OCI-LY3 (cell line): Measurements from ENCODE around the gene ABCC9.

Experiments
- H2AFZ ChIP-seq: fragments of 200-600, 300-600 bp; shearing (Covaris generic); 2 replicates; pipeline ENCODE4 v1.6.0; 2014; ENCODE audit warnings: antibody characterized with exemption, low read depth, low read length
- H3K27ac ChIP-seq: fragments of 200-600, 300-600 bp; sonication (generic); 2 replicates; pipeline ENCODE4 v1.5.1; 2014; ENCODE audit warnings: mild to moderate bottlenecking, low read length, moderate library complexity, mixed read lengths
- H3K27me3 ChIP-seq: fragments of 200-600, 300-600 bp; sonication (generic); 2 replicates; pipeline ENCODE4 v1.6.1; 2014; ENCODE audit warnings: low read depth, low read length, mixed read lengths
- H3K36me3 ChIP-seq: fragments of 200-600, 300-600 bp; sonication (generic); replicated peaks from 2 replicates; pipeline ENCODE3; 2014; ENCODE audit warnings: low read depth, low read length, mixed read lengths
- H3K4me1 ChIP-seq: fragments of 300-600, 200-600 bp; sonication (generic); 2 replicates; pipeline ENCODE4 v1.6.1; 2014; ENCODE audit warnings: low read length, mixed read lengths
- H3K4me2 ChIP-seq: fragments of 200-600, 300-600 bp; sonication (generic); 2 replicates; pipeline ENCODE4 v1.6.1; 2014; ENCODE audit warnings: low read length, mixed read lengths
- H3K4me3 ChIP-seq: fragments of 300-600, 200-600 bp; sonication (generic); 2 replicates; pipeline ENCODE4 v1.5.1; 2014; ENCODE audit warnings: antibody characterized with exemption, mild to moderate bottlenecking, low read length, moderate library complexity
- H3K79me2 ChIP-seq: fragments of 300-600, 200-600 bp; shearing (Covaris generic); 2 replicates; pipeline ENCODE4 v1.6.1; 2014; ENCODE audit warnings: mild to moderate bottlenecking, low read length, mixed read lengths
- H3K9ac ChIP-seq: fragments of 300-600, 200-600 bp; shearing (Covaris generic); 2 replicates; pipeline ENCODE4 v1.6.0; 2014; ENCODE audit warnings: mild to moderate bottlenecking, low read length, moderate library complexity
- H3K9me3 ChIP-seq: fragments of 200-600, 300-600 bp; shearing (Covaris generic); 2 replicates; pipeline ENCODE4 v1.6.1; 2014; ENCODE audit warnings: low read length, mixed read lengths; ENCODE audit not compliant: insufficient read depth
- H4K20me1 ChIP-seq: fragments of 200-600, 300-600 bp; sonication (generic); 2 replicates; pipeline ENCODE4 v1.6.1; 2016; ENCODE audit warnings: low read length, mixed read lengths; ENCODE audit not compliant: insufficient read depth
- CTCF ChIP-seq: fragments of 200-600, 300-600 bp; sonication (generic); IDR thresholded peaks from 2 replicates; pipeline ENCODE4 v1.5.1; 2014; ENCODE audit warnings: antibody characterized with exemption, low read length, low read depth
- EZH2phosphoT487 ChIP-seq: fragments of 200-600 bp; shearing (Covaris generic); IDR thresholded peaks from 2 replicates; pipeline ENCODE4 v1.6.1; 2018; ENCODE audit warnings: antibody characterized with exemption, mixed run types, low read depth

The ABCC9 gene

GRCh38 chr12:21848192-21848591 lies 93.0 kb downstream of the ABCC9 start:
- H3K27me3 ChIP-seq, result no peaks in the 10 kb centered on the region
- H4K20me1 ChIP-seq, result no peaks in the 10 kb centered on the region
- no peak overlapping the region for H3K4me2 ChIP-seq
- no peaks in the 10 kb centered on the region for H3K79me2 ChIP-seq
- H3K9me3 ChIP-seq, result no peaks in the 10 kb centered on the region
- H3K36me3 ChIP-seq, result no peaks in the 10 kb centered on the region
- H3K9ac ChIP-seq, result no peak overlapping the region
- no peak overlapping the region for H2AFZ ChIP-seq
- TF ChIP-seq EZH2phosphoT487, result no peak
- no peak for TF ChIP-seq CTCF
- H3K4me1 ChIP-seq, result no peaks in the 10 kb centered on the region
- H3K27ac ChIP-seq, result no peak overlapping the region
- no peak overlapping the region for H3K4me3 ChIP-seq

- Histone ChIP-seq H3K4me2 (no peak overlapping the region), H3K79me2 (no peaks in the 10 kb centered on the region), H3K9ac (no peak overlapping the region), H3K4me1 (no peaks in the 10 kb centered on the region), H3K9me3 (no peaks in the 10 kb centered on the region), H2AFZ (no peak overlapping the region), H3K27ac (no peak overlapping the region), H3K4me3 (no peak overlapping the region), H4K20me1 (no peaks in the 10 kb centered on the region), H3K27me3 (no peaks in the 10 kb centered on the region), H3K36me3 (no peaks in the 10 kb centered on the region)
- TF ChIP-seq EZH2phosphoT487 (no peak), CTCF (no peak)
Observed at GRCh38 chr12:21843795-21844194, 97.4 kb downstream of the ABCC9 start.

GRCh38 chr12:21839776-21840175 lies 101.5 kb downstream of the ABCC9 start:
- Histone ChIP-seq H3K36me3 (no peaks in the 10 kb centered on the region), H2AFZ (no peak overlapping the region), H3K4me2 (no peak overlapping the region), H4K20me1 (no peaks in the 10 kb centered on the region), H3K9ac (no peak overlapping the region), H3K27ac (no peak overlapping the region), H3K79me2 (no peaks in the 10 kb centered on the region), H3K4me3 (no peak overlapping the region), H3K4me1 (no peaks in the 10 kb centered on the region), H3K27me3 (no peaks in the 10 kb centered on the region), H3K9me3 (no peaks in the 10 kb centered on the region)
- no peak for TF ChIP-seq CTCF
- TF ChIP-seq EZH2phosphoT487, result no peak

GRCh38 chr12:21837847-21838246 lies 103.4 kb downstream of the ABCC9 start:
- Histone ChIP-seq H3K4me3 (no peak overlapping the region), H3K4me2 (no peak overlapping the region), H3K36me3 (no peaks in the 10 kb centered on the region), H3K9me3 (no peaks in the 10 kb centered on the region), H3K79me2 (no peaks in the 10 kb centered on the region), H2AFZ (no peak overlapping the region), H3K27me3 (no peaks in the 10 kb centered on the region), H4K20me1 (no peaks in the 10 kb centered on the region), H3K9ac (no peak overlapping the region), H3K27ac (no peak overlapping the region), H3K4me1 (no peaks in the 10 kb centered on the region)
- TF ChIP-seq EZH2phosphoT487 (no peak), CTCF (no peak)
